HG03571 (cell line): Measurements from ENCODE around the gene UNC80.

Source experiments
- ATAC-seq: cut with Tn5 transposase; IDR thresholded peaks from one replicate; pipeline ENCODE4 v1.9.1; 2021; ENCODE audit not compliant: unreplicated experiment

The UNC80 gene

GRCh38 chr2:210009896-210010295, 238.3 kb downstream of the UNC80 start:
- ATAC-seq = no peak

- no peak for ATAC-seq
These were observed 248.5 kb downstream of the UNC80 start for GRCh38 chr2:210020138-210020537.

GRCh38 chr2:210022824-210023223, 251.2 kb downstream of the UNC80 start:
- ATAC-seq = no peak

- ATAC-seq = no peak
These were observed 256.0 kb downstream of the UNC80 start for GRCh38 chr2:210027608-210028007.

- ATAC-seq = no peak
These were observed 256.5 kb downstream of the UNC80 start for GRCh38 chr2:210028178-210028577.

GRCh38 chr2:210034087-210034683, 262.6 kb downstream of the UNC80 start:
- ATAC-seq = no peak

GRCh38 chr2:210035679-210036078, 264.0 kb downstream of the UNC80 start:
- ATAC-seq = no peak

- no peak for ATAC-seq
These were observed 266.4 kb downstream of the UNC80 start for GRCh38 chr2:210038078-210038477.

GRCh38 chr2:210046851-210047500, 275.3 kb downstream of the UNC80 start:
- no peak for ATAC-seq
